IPS-18a (cell line): ENCODE data around the gene CREM.

Experiments
- H3K27ac ChIP-seq: one replicate; pipeline ENCODE4 v1.5.1; 2013; ENCODE audit warnings: low read length
- H3K27me3 ChIP-seq: one replicate; pipeline ENCODE4 v1.6.1; 2013; ENCODE audit warnings: mild to moderate bottlenecking, low read length; ENCODE audit not compliant: control insufficient read depth, insufficient read depth
- H3K36me3 ChIP-seq: one replicate; pipeline ENCODE4 v1.6.1; 2013; ENCODE audit warnings: low read depth, low read length; ENCODE audit not compliant: control insufficient read depth
- H3K4me1 ChIP-seq: one replicate; pipeline ENCODE4 v1.6.1; 2013; ENCODE audit warnings: low read depth, low read length; ENCODE audit not compliant: control insufficient read depth
- H3K4me3 ChIP-seq: one replicate; pipeline ENCODE4 v1.5.1; 2013; ENCODE audit warnings: low read length
- H3K9ac ChIP-seq: one replicate; pipeline ENCODE4 v1.6.1; 2013; ENCODE audit warnings: mild to moderate bottlenecking, low read length, moderate library complexity
- H3K9me3 ChIP-seq: one replicate; pipeline ENCODE4 v1.6.1; 2013; ENCODE audit warnings: low read depth, low read length; ENCODE audit not compliant: control insufficient read depth

The CREM gene

GRCh38 chr10:35226507-35226906 is 99.9 kb downstream of the CREM start:
- Histone ChIP-seq H3K27me3 (no peaks in the 10 kb centered on the region), H3K9ac (no peak overlapping the region), H3K4me1 (peaks cover 5% of the 10 kb centered on the region), H3K27ac (no peak overlapping the region), H3K4me3 (no peak overlapping the region), H3K36me3 (no peaks in the 10 kb centered on the region), H3K9me3 (no peaks in the 10 kb centered on the region)

- no peak overlapping the region for H3K27ac ChIP-seq
- H3K9me3 ChIP-seq = no peaks in the 10 kb centered on the region
- H3K4me1 ChIP-seq = peaks cover 5% of the 10 kb centered on the region
- no peaks in the 10 kb centered on the region for H3K36me3 ChIP-seq
- H3K9ac ChIP-seq = no peak overlapping the region
- no peak overlapping the region for H3K4me3 ChIP-seq
- H3K27me3 ChIP-seq = no peaks in the 10 kb centered on the region
These were observed 101.4 kb downstream of the CREM start for GRCh38 chr10:35228058-35228457.

- H3K4me3 ChIP-seq = no peak overlapping the region
- no peaks in the 10 kb centered on the region for H3K36me3 ChIP-seq
- H3K4me1 ChIP-seq = peaks cover 5% of the 10 kb centered on the region
- no peak overlapping the region for H3K9ac ChIP-seq
- H3K9me3 ChIP-seq = no peaks in the 10 kb centered on the region
- no peak overlapping the region for H3K27ac ChIP-seq
- H3K27me3 ChIP-seq = no peaks in the 10 kb centered on the region
These were observed 105.0 kb downstream of the CREM start for GRCh38 chr10:35231646-35232045.

GRCh38 chr10:35232527-35232926 is 105.9 kb downstream of the CREM start:
- Histone ChIP-seq H3K27me3 (no peaks in the 10 kb centered on the region), H3K27ac (no peak overlapping the region), H3K9me3 (no peaks in the 10 kb centered on the region), H3K36me3 (no peaks in the 10 kb centered on the region), H3K4me1 (peaks cover 5% of the 10 kb centered on the region), H3K9ac (no peak overlapping the region), H3K4me3 (no peak overlapping the region)

- Histone ChIP-seq H3K9ac (no peak overlapping the region), H3K4me1 (peaks cover 5% of the 10 kb centered on the region), H3K36me3 (no peaks in the 10 kb centered on the region)
These were observed 107.4 kb downstream of the CREM start for GRCh38 chr10:35234073-35234472.

GRCh38 chr10:35236739-35237138 is 110.1 kb downstream of the CREM start:
- Histone ChIP-seq H3K9me3 (no peaks in the 10 kb centered on the region), H3K36me3 (no peaks in the 10 kb centered on the region), H3K4me1 (no peaks in the 10 kb centered on the region), H3K27me3 (no peaks in the 10 kb centered on the region), H3K4me3 (no peak overlapping the region), H3K27ac (no peak overlapping the region), H3K9ac (no peak overlapping the region)

More at GRCh38 chr10:35234073-35234472, 107.4 kb downstream of the CREM start:
- Histone ChIP-seq H3K27me3 (no peaks in the 10 kb centered on the region), H3K27ac (no peak overlapping the region), H3K4me3 (no peak overlapping the region), H3K9me3 (no peaks in the 10 kb centered on the region)

- Histone ChIP-seq H3K9me3 (no peaks in the 10 kb centered on the region), H3K4me1 (no peaks in the 10 kb centered on the region), H3K9ac (no peak overlapping the region), H3K4me3 (no peak overlapping the region), H3K36me3 (no peaks in the 10 kb centered on the region), H3K27ac (no peak overlapping the region), H3K27me3 (no peaks in the 10 kb centered on the region)
These were observed 111.3 kb downstream of the CREM start for GRCh38 chr10:35237766-35238512.

- H3K36me3 ChIP-seq = no peaks in the 10 kb centered on the region
- H3K27ac ChIP-seq = no peak overlapping the region
These were observed 117.9 kb downstream of the CREM start for GRCh38 chr10:35244549-35244948.

GRCh38 chr10:35246770-35247343 is 120.2 kb downstream of the CREM start:
- Histone ChIP-seq H3K9me3 (no peaks in the 10 kb centered on the region), H3K9ac (no peak overlapping the region), H3K27me3 (no peaks in the 10 kb centered on the region), H3K27ac (no peak overlapping the region), H3K36me3 (no peaks in the 10 kb centered on the region), H3K4me3 (no peak overlapping the region), H3K4me1 (no peaks in the 10 kb centered on the region)

More at GRCh38 chr10:35244549-35244948, 117.9 kb downstream of the CREM start:
- H3K9me3 ChIP-seq = no peaks in the 10 kb centered on the region
- H3K4me1 ChIP-seq = no peaks in the 10 kb centered on the region
- no peak overlapping the region for H3K4me3 ChIP-seq
- H3K27me3 ChIP-seq = no peaks in the 10 kb centered on the region
- H3K9ac ChIP-seq = no peak overlapping the region

- Histone ChIP-seq H3K4me3 (no peak overlapping the region), H3K27me3 (no peaks in the 10 kb centered on the region), H3K36me3 (no peaks in the 10 kb centered on the region), H3K9ac (no peak overlapping the region), H3K27ac (no peak overlapping the region), H3K4me1 (no peaks in the 10 kb centered on the region), H3K9me3 (no peaks in the 10 kb centered on the region)
These were observed 124.9 kb downstream of the CREM start for GRCh38 chr10:35251373-35252100.

- Histone ChIP-seq H3K9me3 (no peaks in the 10 kb centered on the region), H3K27me3 (no peaks in the 10 kb centered on the region), H3K4me3 (no peak overlapping the region), H3K9ac (no peak overlapping the region), H3K27ac (no peak overlapping the region), H3K36me3 (no peaks in the 10 kb centered on the region), H3K4me1 (no peaks in the 10 kb centered on the region)
These were observed 130.7 kb downstream of the CREM start for GRCh38 chr10:35257057-35257983.
